GM19395 (cell line): ENCODE results near the gene RFTN1.
A peak's percentile ranks its signal among the peaks of the same experiment; 100 is the strongest.
"Not testable (repeated sequence)": the region's sequence is repeated elsewhere in the genome, so short reads cannot be mapped to it uniquely, and the experiment has no call there.

Source experiments
- ATAC-seq: cut with Tn5 transposase; IDR thresholded peaks from one replicate; pipeline ENCODE4 v1.9.1; 2021; ENCODE audit warnings: mild to moderate bottlenecking, moderate library complexity; ENCODE audit not compliant: unreplicated experiment

Gene RFTN1

DNA sequence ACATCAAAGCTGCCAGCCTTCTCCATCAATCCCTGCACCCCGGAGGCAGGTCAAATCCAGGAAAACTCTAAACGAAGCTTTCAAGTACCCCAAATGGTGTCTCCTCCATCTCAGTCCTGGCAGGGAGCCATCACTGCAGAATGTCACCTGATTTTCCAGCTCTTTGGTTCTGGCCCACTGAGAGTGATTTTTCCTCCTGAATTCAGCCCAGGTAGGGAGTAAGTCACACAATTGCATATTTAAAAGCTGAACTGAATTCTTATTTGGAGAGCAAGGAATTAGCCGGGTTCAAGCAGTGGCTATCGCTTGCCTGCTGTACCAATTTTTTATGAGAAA is 5.3 kb downstream of the RFTN1 start:
- no peak for ATAC-seq

GRCh38 chr3:16507578-16508242 is 5.8 kb downstream of the RFTN1 start:
- ATAC-seq = no peak

- ATAC-seq = no peak
Observed at GRCh38 chr3:16506884-16507577, 6.5 kb downstream of the RFTN1 start.

- no peak for ATAC-seq
Observed at GRCh38 chr3:16506451-16506850, 7.0 kb downstream of the RFTN1 start.

GRCh38 chr3:16504692-16505091 is 8.8 kb downstream of the RFTN1 start:
- no peak for ATAC-seq

GRCh38 chr3:16504242-16504641 is 9.3 kb downstream of the RFTN1 start:
- ATAC-seq = peak; percentile 84

GRCh38 chr3:16503191-16503776 is 10.2 kb downstream of the RFTN1 start:
- no peak for ATAC-seq

GRCh38 chr3:16502347-16502908 is 11.1 kb downstream of the RFTN1 start:
- no peak for ATAC-seq

- ATAC-seq = no peak
Observed at GRCh38 chr3:16501376-16501775, 12.1 kb downstream of the RFTN1 start.

DNA sequence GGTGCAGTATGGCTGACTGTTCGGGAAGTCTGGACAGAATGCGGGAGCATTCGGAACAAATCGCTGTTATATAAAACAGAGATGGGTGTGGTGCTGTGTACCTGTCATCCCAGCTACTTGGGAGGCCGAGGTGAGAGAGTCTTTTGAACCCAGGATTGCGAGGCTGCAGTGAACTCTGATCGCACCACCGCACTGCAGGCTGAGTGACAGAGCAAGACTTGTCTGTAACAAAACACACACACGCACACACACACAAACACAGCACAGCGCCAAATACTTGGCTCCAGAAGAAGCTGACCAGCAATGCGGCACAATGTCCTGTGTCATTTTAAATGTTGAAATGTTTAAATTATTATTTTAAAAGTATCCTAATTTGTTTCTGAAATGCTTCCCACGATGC is 12.6 kb downstream of the RFTN1 start:
- no peak for ATAC-seq

DNA sequence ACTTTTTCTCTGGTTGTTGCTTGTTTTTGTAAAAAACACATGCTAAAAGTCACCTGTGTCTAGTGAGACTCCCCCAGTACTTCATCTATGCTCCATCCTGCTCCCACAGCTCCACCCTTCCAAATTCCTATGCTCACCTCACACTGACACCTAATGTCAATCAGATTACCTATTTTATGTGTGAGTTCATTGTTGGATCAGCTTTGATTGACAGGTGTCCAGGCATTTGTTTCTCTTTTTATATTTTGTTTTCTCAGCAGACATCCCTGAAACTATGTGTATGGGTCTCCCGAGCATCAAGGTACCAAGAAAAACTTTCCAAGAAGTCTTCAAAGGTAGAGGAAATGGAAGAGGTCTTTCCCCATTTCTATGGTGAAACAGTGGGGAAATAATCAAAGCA is 13.4 kb downstream of the RFTN1 start:
- no peak for ATAC-seq

- ATAC-seq = no peak
Observed at GRCh38 chr3:16499351-16499750, 14.1 kb downstream of the RFTN1 start.

DNA sequence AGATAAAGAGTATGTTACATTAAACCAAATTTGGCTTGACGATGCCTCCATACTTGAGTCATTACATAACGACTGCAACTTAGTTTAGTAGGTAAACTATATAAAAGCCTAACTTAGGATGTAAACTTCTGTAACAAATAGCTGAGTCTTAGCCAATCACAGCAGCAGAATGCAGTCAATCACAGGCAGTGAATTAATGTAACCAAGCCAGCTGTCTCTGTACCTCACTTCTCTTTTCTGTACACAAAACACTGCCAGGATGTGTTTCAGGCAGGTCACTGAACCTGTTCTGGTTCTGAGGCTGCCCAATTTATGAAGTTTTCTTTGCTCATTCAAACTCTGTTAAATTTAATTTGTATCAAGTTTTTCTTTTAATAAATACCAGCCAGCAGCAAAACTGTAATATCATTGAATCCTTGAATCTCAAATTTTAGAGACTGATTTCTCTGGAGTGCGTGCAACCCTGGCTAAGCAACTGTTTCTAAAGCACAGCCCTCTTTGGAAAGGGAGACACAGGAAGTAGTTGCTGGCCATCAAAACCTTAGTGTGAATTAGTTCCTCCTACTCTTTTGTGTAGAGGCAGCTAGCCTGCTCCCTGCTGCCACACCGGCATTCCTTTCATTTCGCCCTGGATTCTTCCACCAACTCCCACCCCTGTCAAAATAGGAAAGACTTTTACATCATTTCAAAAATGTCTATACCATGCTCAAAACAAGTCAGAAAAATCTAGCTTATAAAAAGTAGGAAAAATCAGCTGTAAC is 15.2 kb downstream of the RFTN1 start:
- peak; percentile 41 for ATAC-seq

DNA sequence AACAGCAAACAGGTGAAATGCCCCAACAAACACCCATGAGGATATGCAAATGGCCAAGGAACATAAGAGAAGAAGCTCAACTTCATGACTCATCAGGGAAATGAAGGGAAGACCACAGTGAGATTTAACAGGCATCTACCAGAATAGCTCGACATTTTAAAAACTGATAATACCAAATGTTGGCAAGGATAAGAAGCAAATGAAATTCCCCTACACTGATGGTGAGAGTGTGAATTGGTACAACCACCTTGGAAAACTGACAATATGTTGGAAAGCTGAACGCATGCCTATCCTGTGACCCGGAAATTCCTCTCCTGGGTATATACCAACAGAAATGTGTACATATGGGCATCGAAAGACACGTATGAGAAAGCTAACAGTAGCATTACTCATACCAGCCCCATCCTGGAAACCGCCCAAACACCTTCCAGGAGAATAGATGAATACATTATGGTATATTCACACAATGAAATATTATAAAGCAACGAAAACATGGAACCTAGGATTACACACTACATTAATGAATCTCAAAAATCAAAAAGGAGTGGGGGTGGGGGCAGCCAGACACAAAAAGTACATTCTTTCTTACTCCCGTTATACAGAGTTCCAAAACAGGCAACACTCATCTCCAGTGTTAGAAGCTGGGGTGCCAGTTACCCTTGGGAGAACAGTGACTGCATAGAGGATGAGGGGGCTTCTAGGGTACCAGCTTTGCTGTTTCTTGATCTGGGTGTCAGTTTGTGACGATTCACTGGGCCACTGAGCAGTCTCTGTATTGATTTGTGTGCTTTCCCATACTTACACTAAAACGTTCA is 16.9 kb downstream of the RFTN1 start:
- peak; percentile 74 for ATAC-seq

DNA sequence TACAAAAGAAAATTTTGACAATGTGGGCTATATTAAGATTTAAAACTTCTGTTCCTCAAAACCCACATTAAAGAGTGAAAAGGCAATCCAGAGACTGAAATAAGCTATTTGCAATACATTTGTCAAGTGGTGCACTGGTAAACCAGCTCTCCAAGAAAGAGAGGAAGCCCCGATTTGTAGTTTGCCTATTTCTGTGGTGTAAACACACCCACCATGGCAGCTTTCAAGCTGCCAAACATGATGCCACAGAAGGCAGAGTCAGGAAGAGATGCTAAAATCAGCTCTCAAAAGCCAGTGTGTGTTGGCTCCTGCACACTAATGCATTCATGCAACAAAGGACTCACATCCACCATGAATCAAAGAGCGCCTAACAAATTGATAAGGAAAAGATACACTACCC is 17.5 kb downstream of the RFTN1 start:
- ATAC-seq = peak; percentile 29

- no peak for ATAC-seq
Observed at GRCh38 chr3:16494814-16495431, 18.6 kb downstream of the RFTN1 start.

DNA sequence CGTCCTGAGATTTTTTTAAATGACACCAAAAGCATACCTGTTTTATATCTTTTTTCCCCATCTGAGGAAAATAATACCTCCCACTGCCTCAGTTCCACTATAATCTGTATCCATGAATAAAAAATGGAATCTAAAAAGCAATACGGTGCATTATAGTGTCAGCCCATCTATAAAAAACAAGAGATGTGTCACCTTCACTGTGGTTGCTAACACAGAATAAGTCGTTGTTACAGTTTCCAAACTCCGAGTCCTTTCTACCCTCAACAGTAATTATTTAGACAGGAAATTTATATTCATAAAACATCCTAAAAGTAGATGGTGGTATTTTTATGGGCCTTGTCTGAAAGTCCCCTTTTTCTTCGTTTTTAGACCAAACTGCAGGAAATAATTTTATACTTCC is 19.4 kb downstream of the RFTN1 start:
- no peak for ATAC-seq

DNA sequence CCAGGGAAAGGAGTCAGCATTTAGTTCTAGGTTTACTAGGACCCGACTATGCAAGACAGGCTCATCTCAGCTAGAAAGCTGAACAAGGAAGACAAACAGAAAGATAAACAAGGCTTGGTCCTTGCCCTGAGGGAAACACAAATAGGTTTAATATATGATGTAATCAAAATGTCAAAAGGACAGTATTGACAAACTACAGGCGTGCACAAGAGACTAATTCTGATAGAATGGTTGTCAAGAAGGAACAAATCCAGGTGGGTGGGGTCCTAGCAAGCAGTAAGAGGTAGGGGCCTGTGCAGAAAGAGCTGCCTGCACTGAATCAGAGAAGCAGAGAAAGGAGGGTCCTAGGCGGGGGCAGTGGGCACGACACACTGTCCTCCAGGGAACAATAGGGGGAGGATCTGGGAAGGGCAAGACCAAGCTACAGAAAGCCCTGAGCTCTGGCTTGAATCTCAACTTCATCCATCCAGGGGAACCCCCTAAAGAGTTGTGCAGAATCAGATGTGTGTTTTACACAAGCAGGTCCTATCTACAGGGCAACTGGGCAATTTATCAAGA is 23.4 kb downstream of the RFTN1 start:
- ATAC-seq = no peak

- not testable (repeated sequence) for ATAC-seq
Observed at GRCh38 chr3:16489326-16490061, 24.0 kb downstream of the RFTN1 start.
